GM18858 (cell line): ENCODE data around the gene DTWD2.
"Not testable (repeated sequence)": the region's sequence is repeated elsewhere in the genome, so short reads cannot be mapped to it uniquely, and the experiment has no call there.

ENCODE experiments used
- ATAC-seq: cut with Tn5 transposase; IDR thresholded peaks from one replicate; pipeline ENCODE4 v1.9.1; 2021; ENCODE audit not compliant: unreplicated experiment

The DTWD2 gene

GRCh38 chr5:118998861-118999260, 10.5 kb upstream of the DTWD2 start:
- not testable (repeated sequence) for ATAC-seq

GRCh38 chr5:118996098-118996497, 7.8 kb upstream of the DTWD2 start:
- no peak for ATAC-seq

DNA sequence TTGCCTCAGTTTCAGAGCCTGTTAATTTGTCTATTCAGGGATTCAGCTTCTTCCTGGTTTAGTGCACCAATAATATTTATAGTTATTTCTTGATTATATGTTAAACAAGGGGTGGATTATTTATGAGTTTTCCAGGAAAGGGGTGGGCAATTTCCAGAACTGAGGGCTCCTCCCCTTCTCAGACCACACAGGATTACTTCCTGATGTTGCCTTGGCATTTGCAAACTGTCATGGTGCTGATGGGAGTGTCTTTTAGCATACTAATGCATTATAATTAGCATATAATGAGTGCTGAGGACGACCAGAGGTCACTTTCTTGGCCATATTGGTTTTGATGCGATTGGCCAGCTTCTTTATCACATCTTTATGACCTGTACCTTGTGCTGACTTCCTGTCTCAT, 6.2 kb upstream of the DTWD2 start:
- ATAC-seq: no peak

DNA sequence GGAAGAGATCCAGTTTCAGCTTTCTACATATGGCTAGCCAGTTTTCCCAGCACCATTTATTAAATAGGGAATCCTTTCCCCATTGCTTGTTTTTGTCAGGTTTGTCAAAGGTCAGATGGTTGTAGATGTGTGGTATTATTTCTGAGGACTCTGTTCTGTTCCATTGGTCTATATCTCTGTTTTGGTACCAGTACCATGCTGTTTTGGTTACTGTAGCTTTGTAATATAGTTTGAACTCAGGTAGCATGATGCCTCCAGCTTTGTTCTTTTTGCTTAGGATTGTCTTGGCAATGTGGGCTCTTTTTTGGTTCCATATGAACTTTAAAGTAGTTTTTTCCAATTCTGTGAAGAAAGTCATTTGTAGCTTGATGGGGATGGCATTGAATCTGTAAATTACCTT, 4.8 kb upstream of the DTWD2 start:
- not testable (repeated sequence) for ATAC-seq

- not testable (repeated sequence) for ATAC-seq
Observed at GRCh38 chr5:118992055-118992454, 3.7 kb upstream of the DTWD2 start.

- ATAC-seq: no peak
Observed at GRCh38 chr5:118990582-118990981, 2.2 kb upstream of the DTWD2 start.

- ATAC-seq: no peak
Observed at GRCh38 chr5:118989816-118990215, 1.5 kb upstream of the DTWD2 start.

DNA sequence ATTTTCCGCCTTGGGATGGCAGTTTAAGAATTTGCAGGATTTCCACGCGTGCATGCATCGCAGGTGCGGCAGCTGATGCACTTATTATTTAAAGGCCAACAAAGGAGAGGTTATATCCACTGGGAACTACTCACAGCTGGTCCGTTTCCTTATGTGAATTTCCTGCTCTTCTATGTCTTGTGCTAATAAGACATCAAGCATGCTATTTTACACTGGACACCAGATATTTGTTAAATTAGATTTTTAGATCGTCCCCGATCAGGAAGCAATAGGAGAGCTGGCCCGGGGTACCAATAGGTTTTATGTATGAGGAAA, 476 bp upstream of the DTWD2 start:
- no peak for ATAC-seq

DNA sequence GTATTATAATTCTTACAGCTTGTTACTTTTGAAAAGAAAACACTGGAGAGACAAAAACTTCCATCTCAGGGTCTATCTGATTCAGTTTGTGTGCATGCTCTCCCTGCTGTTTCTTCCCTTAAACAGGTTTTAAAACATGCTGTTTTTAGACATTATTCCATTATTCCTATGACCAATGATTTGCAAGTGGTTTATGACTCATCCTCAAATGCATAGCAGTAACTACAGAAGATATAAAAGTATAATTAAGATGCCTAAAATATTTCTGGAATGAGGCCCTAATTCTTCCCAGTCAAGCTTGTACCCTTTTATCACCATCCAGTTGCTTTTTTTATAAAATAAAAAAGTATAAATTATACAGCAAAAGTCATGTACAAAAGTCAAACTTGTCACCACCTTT, 3.7 kb downstream of the DTWD2 start:
- no peak for ATAC-seq

DNA sequence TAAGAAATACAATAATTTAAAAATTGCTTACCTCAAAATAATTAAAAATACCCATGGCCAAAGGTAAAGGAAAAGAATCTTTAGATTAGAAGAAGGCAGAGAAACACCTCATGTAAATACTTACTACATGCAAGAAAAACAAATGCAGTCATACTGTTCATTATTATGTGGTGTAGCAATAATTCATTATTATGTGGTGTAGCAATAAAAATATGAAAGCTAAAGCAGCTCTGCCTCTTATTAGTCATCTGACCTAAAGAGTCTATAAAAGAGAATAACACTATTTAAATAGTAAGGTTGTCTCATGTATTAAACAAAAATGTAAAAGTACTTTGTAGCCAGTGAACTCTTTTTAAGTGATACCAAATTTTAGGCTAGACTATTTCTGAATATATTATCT, 6.6 kb downstream of the DTWD2 start:
- ATAC-seq: no peak

DNA sequence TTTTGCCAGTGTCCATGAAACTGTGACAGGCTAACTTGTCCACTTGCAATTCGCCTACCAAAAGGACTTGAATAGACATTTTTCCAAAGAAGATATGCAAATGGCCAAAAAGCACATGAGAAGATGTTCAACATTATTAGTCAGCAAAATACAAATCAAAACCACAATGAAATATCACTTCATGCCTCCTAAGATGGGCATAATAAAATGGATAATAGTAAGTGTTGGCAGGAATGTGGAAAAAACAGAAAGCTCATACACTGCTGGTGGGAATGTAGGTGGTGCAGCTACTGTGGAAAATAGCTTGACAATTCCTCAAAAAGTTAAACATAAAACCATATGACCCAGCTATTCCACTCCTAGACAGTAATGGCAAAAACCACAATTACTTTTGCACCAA, 7.9 kb downstream of the DTWD2 start:
- ATAC-seq: no peak

GRCh38 chr5:118980017-118980416, 8.3 kb downstream of the DTWD2 start:
- ATAC-seq: no peak

DNA sequence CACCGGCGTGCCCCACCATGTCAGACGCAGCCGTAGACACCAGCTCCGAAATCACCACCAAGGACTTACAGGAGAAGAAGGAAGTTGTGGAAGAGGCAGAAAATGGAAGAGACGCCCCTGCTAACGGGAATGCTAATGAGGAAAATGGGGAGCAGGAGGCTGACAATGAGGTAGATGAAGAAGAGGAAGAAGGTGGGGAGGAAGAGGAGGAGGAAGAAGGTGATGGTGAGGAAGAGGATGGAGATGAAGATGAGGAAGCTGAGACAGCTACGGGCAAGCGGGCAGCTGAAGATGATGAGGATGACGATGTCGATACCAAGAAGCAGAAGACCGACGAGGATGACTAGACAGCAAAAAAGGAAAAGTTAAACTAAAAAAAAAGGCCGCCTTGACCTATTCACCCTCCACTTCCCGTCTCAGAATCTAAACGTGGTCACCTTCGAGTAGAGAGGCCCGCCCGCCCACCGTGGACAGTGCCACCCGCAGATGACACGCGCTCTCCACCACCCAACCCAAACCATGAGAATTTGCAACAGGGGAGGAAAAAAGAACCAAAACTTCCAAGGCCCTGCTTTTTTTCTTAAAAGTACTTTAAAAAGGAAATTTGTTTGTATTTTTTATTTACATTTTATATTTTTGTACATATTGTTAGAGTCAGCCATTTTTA, 14.4 kb downstream of the DTWD2 start:
- ATAC-seq: not testable (repeated sequence)

DNA sequence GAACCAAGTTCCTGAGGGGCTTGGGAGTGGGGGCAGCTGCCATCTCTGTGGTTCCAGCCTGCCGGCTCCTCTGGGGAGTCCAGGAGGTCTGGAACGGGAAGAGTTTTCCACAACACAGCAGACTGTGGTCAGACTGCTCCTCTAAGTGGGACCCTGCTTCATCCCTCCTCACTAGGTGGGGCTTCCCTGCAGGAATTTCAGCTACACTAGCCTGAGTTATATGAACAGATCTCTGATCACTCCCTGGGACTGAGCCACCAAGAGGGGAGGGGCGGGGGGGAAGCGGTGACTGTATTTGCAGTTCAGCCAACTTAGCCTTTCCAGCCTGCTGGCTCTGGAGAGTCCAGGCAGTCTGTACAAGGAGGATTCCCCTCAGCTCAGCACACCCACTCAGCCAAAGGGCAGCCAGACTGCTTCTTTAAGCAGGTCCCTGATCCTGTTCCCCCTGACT, 19.4 kb downstream of the DTWD2 start:
- no peak for ATAC-seq

DNA sequence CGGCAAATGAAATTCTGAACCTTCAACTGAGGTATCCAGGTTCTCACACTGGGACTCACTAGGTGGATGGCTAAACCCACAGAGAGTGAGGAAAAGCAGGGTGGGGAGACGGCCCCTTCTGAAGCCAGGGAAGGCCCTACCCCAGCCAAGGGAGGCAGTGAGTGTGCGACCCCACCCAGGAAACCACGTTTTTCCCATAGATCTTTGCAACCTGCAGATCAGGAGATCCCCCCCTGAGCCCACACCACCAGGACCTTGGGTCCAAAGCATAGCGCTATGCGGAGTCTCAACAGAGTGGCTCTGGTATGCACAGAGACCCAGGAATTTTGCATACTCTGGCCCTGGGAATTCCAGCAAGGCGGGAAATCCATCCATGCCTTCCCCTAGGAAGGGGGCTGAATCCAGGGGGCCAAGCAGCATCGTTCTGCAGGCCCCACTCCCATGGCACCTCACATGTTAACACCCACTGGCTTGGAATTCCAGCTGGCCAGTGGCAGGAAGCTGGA, 19.9 kb downstream of the DTWD2 start:
- ATAC-seq: no peak

DNA sequence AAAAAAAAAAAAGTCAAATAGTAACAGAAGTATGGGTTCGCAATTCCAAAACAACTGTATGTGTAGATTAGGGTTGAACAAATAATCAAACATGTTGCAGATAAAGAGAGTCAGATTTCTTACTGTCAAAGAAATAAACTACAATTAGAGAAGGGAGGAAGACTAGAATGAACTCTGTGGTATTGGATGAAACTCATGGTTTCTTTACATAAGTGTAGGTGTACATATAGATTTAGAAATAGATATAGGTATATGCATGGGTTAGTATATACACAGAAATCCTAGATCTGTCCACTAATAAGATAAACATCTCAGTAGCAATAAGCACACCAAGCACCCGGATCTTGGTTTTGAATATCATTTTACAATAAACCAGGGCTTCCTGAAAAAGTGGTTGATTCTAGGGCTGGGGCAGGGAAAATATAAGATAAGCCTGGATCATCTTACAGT, 21.3 kb downstream of the DTWD2 start:
- no peak for ATAC-seq

DNA sequence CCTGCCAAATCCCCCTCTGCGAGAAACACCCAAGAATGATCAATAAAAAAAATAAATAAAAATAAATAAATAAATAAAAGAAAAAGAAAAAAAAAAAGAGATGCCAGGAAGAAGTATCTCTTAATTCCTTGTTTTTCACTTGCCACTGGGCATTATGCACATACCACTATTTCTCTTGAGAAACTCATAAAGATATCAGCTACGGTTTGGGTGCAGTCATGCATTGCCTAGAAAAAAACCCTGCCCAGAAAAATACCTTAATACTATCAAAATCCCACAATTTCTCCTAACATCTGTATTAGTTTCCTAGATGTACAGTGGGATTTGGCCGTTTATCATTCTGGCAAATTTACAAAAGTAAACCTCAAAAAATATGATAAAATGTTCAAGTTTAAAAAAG, 22.5 kb downstream of the DTWD2 start:
- no peak for ATAC-seq

DNA sequence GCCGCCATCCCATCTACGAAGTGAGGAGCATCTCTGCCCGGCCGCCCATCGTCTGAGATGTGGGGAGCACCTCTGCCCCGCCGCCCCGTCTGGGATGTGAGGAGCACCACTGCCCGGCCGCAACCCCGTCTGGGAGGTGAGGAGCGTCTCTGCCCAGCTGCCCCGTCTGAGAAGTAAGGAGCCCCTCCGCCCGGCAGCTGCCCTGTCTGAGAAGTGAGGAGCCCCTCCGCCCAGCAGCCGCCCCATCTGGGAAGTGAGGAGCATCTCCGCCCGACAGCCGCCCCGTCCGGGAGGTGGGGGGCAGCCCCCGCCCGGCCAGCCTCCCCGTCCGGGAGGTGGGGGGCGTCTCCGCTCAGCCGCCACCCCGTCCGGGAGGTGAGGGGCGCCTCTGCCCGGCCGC, 23.4 kb downstream of the DTWD2 start:
- ATAC-seq: not testable (repeated sequence)

GRCh38 chr5:118964388-118964787, 24.0 kb downstream of the DTWD2 start:
- ATAC-seq: not testable (repeated sequence)

- ATAC-seq: no peak
Observed at GRCh38 chr5:118963169-118963568, 25.2 kb downstream of the DTWD2 start.

GRCh38 chr5:118960557-118960956, 27.8 kb downstream of the DTWD2 start:
- no peak for ATAC-seq

DNA sequence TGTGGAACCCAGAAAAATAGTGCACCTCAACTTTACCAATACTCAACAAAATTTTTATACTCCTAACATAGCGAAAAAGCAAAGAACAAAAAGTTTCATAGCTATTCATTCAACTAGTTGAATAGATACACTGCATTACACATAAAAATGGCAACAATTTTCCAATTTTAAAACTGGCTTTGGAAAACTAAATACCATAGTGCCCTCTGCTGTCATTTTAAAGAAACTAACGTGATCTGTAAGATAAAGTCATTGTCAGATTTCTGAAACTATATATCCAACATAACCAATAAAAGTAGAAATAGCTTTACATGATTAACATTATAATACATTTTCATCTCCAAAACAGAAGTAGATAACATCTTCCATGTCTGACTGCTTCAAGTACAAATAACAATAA, 31.6 kb downstream of the DTWD2 start:
- ATAC-seq: no peak

DNA sequence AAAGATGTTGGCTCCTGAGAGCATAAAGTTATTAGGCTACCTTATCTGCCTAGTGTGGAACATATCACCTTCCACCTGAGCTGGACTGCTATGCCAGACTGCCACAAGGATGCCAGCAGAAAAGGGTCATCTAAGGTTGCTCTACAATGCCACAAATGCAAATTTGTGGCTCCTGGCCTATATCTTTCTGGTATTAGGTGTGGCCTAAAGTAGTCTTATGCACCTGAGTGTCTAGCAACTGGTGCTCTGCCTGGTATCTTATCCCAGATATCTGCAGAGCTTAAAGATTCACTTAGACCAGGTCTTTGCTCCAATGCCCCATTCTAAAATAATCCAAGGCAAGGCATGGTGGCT, 34.7 kb downstream of the DTWD2 start:
- ATAC-seq: no peak
